Naive thymus-derived CD8-positive, alpha-beta T cell (primary cell): ENCODE measurements around the gene IDS. TPM values are rescaled to one million over a fixed set of nuclear protein-coding genes. Genes with fewer than 3 reads are reported as not detected.

Source experiments
- ATAC-seq, 2 donors: fragments of 150-1000 bp; cut with Tn5 transposase in 1 of 2; sonication (Bioruptor Pico), chemical (Tn5 transposase) in 1 of 2; 1 replicate in 1 of 2; 2 replicates in 1 of 2; pipeline ENCODE4 v1.10.0; 2021; ENCODE audit warnings: mild to moderate bottlenecking in 2 of 2, moderate library complexity in 2 of 2
- POLR2A ChIA-PET: fragments of 350-600 bp; sonication (Branson Sonifier 250); formaldehyde crosslinking; loops from one replicate; lab custom pipeline; 2021; ENCODE audit warnings: antibody characterized with exemption; lab: Charles Lee
- DNase-seq, 10 donors: peaks; one replicate each; pipeline versions ENCODE4 v3.0.0 to v3.0.0-alpha.2; 2020 to 2022
- H3K27ac Mint-ChIP-seq, 10 donors: one replicate each; pipeline ENCODE4 v1.8.0; 2020 to 2022; ENCODE audit warnings: mild to moderate bottlenecking in 10 of 10, mixed read lengths in 10 of 10, moderate library complexity in 4 of 10, inconsistent platforms in 1 of 10
- H3K27me3 Mint-ChIP-seq, 5 donors: one replicate each; pipeline ENCODE4 v1.8.0; 2021 to 2022; ENCODE audit warnings: mixed read lengths in 5 of 5
- H3K36me3 Mint-ChIP-seq, 3 donors: one replicate each; pipeline ENCODE4 v1.8.0; 2020 to 2022; ENCODE audit warnings: mixed read lengths in 3 of 3, mild to moderate bottlenecking in 2 of 3, inconsistent platforms in 1 of 3
- H3K4me1 Mint-ChIP-seq, 4 donors: one replicate each; pipeline ENCODE4 v1.8.0; 2021 to 2022; ENCODE audit warnings: mixed read lengths in 4 of 4
- H3K4me3 Mint-ChIP-seq, 10 donors: one replicate each; pipeline ENCODE4 v1.8.0; 2020 to 2022; ENCODE audit warnings: mild to moderate bottlenecking in 10 of 10, mixed read lengths in 10 of 10, moderate library complexity in 6 of 10, inconsistent platforms in 1 of 10
- H3K9me3 Mint-ChIP-seq, 9 donors: one replicate each; pipeline ENCODE4 v1.8.0; 2020 to 2022; ENCODE audit warnings: mixed read lengths in 9 of 9, mild to moderate bottlenecking in 3 of 9, inconsistent platforms in 1 of 9, moderate library complexity in 1 of 9
- polyA plus RNA-seq, 3 donors: library from polyadenylated mRNA; unstranded; fragments of 300-500 nt; fragmentation: Illumina TruSeq; gene quantifications; one replicate each; pipeline ENCODE4 v1.2.3, GENCODE V29; 2021
- total RNA-seq, 8 experiments: library from RNA in 2 of 8; stranded (reverse) in 2 of 8; gene quantifications; one replicate each; pipeline ENCODE4 v1.2.3 and lab custom pipeline; 2021 to 2026

IDS gene
- total and polyA plus RNA-seq, 5 experiments from 2014 or later, result 65.4 to 164 (median 98.4) TPM

DNA sequence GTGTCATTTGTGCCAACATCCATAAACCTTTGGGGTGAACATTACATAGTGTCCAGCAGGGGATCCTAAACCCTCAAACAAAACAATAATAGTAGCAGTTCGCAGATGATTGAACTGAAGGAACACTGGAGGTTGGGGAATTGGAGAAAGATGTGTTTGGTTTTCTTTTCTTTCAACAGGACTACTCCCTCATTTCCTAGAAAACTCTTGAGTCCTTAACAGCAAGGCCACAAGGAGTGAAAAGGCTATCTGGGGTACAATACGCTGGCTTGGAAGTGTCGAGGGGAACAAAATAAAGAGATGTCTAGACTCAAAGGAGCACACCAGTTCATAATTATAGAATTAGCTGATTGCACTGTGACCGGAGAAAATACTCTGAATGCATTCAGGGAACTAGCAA, 72.1 kb downstream of the IDS start:
- ATAC-seq, result no peak
- POLR2A ChIA-PET, result no interaction called here
- Mint-ChIP-seq H3K27me3 (peaks cover 0 to 13% (median 2%) of the 10 kb centered on the region in 5 donors), H3K36me3 (no peaks in the 10 kb centered on the region), H3K4me3 (no peak overlapping the region), H3K9me3 (no peaks in the 10 kb centered on the region), H3K27ac (no peak overlapping the region), H3K4me1 (no peaks in the 10 kb centered on the region)
- DNase-seq, result no peak

Other genes with a start within 250 kb of the IDS start
- gene EOLA1, start 35.7 kb upstream of the IDS start, total RNA-seq, result 10 to 100 TPM; 22.1 to 23.3 TPM
- gene EOLA1, start 35.7 kb upstream of the IDS start, polyA plus RNA-seq, result 10 to 100 TPM; 24.4 to 35.3 (median 25.0) TPM
- gene HSFX3, start 44.6 kb upstream of the IDS start, total RNA-seq, result not detected
- gene HSFX3, start 44.6 kb upstream of the IDS start, polyA plus RNA-seq, result not detected
- not detected for gene MAGEA9B, start 82.2 kb upstream of the IDS start, total RNA-seq
- not detected for gene MAGEA9B, start 82.2 kb upstream of the IDS start, polyA plus RNA-seq
- gene HSFX2, start 90.0 kb upstream of the IDS start, total RNA-seq, result 1 to 10 TPM; 1.2 to 2.1 TPM
- under 1 TPM in 1 of 3 donors, not detected in 2; 0.18 TPM for gene HSFX2, start 90.0 kb upstream of the IDS start, polyA plus RNA-seq
- 10 to 100 TPM; 22.2 to 23.1 TPM for gene TMEM185A, start 126.5 kb upstream of the IDS start, total RNA-seq
- gene TMEM185A, start 126.5 kb upstream of the IDS start, polyA plus RNA-seq, result 10 to 100 TPM; 15.0 to 22.1 (median 16.1) TPM
- gene MAGEA11, start 206.8 kb upstream of the IDS start, total RNA-seq, result not detected
- gene MAGEA11, start 206.8 kb upstream of the IDS start, polyA plus RNA-seq, result not detected